GM12878 (cell line): Measurements from ENCODE around the gene CNDP2.

Source experiments
- ATF7 ChIP-seq: fragments of 450-650 bp; IDR thresholded peaks from 2 replicates; pipeline ENCODE4 v1.6.1; 2016; ENCODE audit warnings: low read depth, mild to moderate bottlenecking
- CTCF ChIP-seq, 3 experiments: IDR thresholded peaks in 2 of 3; conservative IDR thresholded peaks in 1 of 3; 2 replicates each; pipeline ENCODE4 v1.5.1; 2011; ENCODE audit warnings: low read depth in 3 of 3, low read length in 3 of 3, mild to moderate bottlenecking in 3 of 3, control low read depth in 2 of 3, moderate library complexity in 2 of 3, inconsistent platforms in 1 of 3, mixed read lengths in 1 of 3; ENCODE audit not compliant: control insufficient read depth in 2 of 3, insufficient read depth in 1 of 3; ENCODE audit errors: extremely low read depth in 1 of 3
- EED ChIP-seq: sonication (generic); IDR thresholded peaks from 2 replicates; pipeline ENCODE4 v1.6.1; 2016; ENCODE audit warnings: antibody characterized with exemption, low read depth
- JUND ChIP-seq: IDR thresholded peaks from 2 replicates; pipeline ENCODE4 v1.6.1; 2012; ENCODE audit warnings: low read depth, mild to moderate bottlenecking, low read length, improper control_type of control experiment, moderate library complexity
- MXI1 ChIP-seq: fragments of 150-350 bp; IDR thresholded peaks from 2 replicates; pipeline ENCODE4 v1.6.1; 2011; ENCODE audit warnings: low read depth, mild to moderate bottlenecking, inconsistent platforms, low read length, improper control_type of control experiment

GRCh38 chr18:74460825-74461224 lies 35.3 kb upstream of the CNDP2 start:
- no peak for TF ChIP-seq CTCF (IDR thresholded peaks at IDR 0.05 in 2 of 3, conservative IDR thresholded peaks at IDR 0.05 in 1 of 3; ENCODE audit: control insufficient read depth in 2 of 3, extremely low read depth in 1 of 3, insufficient read depth in 1 of 3, low read depth in 3 of 3, low read length in 3 of 3)
- no peak for TF ChIP-seq EED
- TF ChIP-seq MXI1 = no peak
- no peak for TF ChIP-seq ATF7
- no peak for TF ChIP-seq JUND
